ENCODE data around the gene NUDT21.
"Not testable (repeated sequence)": the region's sequence is repeated elsewhere in the genome, so short reads cannot be mapped to it uniquely, and the experiment has no call there.

The NUDT21 gene

DNA sequence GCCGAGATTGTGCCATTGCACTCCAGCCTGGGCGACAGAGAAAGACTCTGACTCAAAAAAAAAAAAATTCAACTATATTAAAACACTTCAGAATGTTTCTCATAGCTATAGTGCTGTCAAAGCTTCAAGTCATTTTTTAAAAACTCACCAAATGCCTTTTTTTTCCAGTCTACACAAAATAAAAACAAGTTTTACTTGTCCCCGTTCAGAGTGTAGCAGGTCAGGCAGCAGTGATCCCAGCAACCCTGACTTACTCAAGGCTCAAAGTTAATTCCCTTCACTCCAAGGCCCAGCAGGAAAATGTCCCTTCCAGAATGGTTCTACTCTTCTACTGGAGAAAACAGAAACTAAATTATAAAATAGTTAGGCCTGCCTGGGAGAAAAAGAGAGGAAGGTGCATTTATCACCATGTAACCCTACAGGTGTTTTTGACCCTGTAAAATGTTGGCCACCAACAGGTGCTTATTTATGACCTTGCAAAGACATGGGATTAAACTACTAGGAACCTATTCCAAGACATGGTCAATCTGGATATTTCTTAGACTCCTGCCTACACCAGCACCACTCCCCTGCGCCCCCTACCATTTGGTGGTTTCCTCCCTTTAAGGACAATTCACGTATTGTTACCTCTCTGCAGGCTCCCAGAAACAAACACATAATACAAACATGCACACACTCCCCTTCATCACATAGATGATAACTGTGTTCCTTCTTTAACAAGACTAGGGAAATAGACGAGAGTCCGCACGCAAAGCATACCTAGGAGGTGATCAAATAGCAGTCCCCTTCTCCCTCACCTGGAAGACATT lies 31.2 kb downstream of the NUDT21 start:
- no peak for DNase-seq (ENCODE audit: low read depth)

DNA sequence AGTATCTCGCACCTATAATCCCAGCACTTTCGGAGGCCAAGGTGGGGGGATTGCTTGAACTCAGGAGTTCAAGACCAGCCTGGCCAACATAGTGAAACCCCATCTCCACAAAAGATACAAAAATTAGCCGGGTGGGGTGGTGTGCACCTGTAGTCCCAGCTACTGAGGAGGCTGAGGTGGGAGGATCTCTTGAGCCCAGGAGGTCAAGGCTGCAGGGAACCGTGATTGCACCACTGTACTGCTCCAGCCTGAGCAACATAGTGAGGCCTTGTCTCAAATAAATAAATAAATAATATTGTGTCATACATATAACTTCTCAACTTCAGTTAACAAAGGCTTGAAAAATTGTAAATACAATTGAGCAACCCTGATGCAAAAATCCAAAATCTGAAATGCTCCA lies 34.0 kb downstream of the NUDT21 start:
- no peak for DNase-seq (ENCODE audit: low read depth)

- DNase-seq (ENCODE audit: low read depth): no peak
Measured at GRCh38 chr16:56415875-56416274, 35.3 kb downstream of the NUDT21 start.

DNA sequence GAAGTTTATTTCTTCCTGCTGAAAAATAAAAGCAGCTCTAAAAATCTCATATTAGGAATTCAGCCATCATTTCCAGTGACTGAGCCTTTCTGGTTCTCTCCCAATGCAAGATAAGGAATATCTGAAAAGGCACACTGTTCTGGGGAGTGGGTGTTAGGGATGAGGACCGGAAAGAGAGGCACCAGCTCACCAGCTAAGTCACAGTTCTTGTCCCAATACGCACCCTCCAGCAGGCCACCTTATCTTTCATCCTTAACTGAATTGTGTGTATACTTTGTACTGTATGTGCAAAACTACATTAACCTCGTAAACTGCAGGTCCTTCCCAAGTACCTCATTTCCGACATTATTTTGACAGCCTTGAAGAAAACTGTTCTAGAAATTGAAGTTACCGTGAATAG lies 36.8 kb downstream of the NUDT21 start:
- no peak for DNase-seq (ENCODE audit: low read depth)

GRCh38 chr16:56413381-56413780 lies 37.8 kb downstream of the NUDT21 start:
- DNase-seq (ENCODE audit: low read depth): no peak

DNA sequence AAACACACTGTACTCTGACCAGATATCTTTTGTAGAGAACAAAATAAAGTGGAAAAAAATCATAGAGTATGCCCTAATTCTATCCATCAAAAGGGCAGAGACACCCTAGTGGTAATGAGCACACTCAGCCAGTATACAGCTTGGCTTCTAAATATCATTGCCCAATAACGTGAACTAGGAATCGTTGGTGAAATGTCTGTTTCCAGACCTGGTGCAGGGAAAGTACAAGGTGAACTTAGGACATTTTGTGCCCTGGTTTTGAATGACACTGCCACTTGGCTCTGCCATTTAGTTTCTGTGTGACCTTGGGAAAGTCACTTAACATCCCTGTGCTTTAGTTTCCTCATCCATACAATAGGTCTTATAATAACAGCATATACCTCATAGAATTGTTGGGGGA lies 39.5 kb downstream of the NUDT21 start:
- no peak for DNase-seq (ENCODE audit: low read depth)

DNA sequence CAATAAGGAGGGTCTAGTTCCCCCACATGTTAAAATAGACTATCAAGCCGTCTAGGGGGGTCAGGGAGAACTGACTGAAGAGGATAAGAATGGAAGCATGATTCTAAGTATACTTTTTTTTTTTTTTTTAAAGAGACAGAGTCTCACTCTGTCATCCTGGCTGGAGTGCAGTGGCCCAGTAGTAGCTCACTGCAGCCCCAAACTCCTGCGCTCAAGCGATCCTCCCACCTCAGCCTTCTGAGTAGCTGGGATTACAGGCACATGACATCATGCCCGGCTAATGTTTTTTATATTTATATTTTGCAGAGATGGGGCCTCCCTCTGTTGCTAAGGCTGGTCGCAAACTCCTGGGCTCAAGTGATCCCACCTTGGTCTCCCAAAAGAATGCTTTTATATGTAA lies 40.0 kb downstream of the NUDT21 start:
- DNase-seq (ENCODE audit: low read depth): no peak

DNA sequence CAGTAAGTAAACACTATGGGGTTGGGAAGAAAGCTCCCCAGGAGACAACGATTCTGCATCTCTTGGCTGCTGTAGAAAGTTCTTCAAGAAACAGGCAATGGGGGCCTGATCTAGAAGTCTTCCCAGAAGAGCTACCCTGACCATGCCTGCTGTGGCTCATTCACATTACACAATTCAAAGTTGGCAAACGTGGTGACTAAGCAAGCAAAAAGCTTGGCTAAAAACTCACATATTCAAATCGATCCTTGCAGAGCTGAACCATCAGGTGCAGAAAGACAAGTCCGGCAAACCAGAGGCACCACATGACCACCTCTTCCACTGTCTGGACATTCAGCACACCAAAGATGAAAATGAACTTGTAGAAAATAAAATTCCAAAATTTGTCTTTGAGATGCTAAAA lies 41.9 kb downstream of the NUDT21 start:
- DNase-seq (ENCODE audit: low read depth): no peak

DNA sequence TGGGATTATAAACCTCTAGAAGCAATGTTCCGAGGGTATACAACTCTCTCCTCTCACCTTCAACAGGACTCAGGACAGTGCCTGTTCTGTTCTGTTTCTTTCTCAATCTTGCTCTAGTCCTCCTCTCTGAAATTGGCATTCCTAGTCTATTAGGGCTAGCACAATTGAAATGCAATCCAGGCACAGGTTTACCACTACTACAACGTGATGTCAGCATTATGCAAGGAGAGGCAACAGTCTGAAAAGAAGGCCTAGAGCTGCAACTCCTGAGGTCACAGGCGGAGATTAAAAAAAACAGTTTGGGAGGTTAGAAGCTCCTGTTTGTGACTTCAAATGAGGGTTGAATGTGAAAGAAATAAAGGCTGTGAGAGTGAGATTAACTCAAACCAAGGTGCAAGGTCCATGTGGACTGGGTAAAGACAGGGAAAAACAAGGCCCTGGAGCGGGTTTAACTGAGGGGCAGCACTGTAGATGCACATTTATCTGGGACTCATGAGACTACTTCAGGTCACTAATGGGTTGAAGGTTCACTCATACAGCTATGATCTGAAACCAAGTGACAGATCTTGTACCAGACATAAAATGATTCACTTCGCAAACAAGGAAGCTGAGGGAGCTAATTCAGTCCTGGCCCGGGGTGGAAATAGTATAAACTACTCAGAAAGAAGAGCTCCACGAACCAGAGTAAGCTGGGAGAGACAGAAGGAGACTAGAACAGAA lies 42.6 kb downstream of the NUDT21 start:
- no peak for DNase-seq (ENCODE audit: low read depth)

- DNase-seq (ENCODE audit: low read depth): no peak
Measured at GRCh38 chr16:56405977-56406672, 45.0 kb downstream of the NUDT21 start.

DNA sequence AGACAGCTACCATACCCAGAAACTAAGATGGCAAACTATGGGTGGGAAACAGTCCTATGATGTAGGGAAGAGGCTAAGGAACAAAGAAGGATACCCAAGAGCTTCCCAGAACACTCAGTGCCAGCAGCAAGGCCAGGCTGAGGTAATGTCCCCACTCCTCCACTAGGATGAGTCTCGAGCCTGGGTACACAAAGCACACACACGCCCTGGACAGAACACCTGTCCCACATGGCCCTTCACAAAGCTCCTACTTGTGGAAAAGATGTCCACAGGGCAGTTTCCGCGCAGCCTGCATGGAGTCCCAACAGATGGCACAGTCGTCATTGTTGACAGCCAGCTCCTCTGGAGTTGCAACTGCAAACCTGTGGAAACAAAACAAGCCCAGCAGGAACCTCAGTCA lies 49.6 kb downstream of the NUDT21 start:
- no peak for DNase-seq (ENCODE audit: low read depth)

DNA sequence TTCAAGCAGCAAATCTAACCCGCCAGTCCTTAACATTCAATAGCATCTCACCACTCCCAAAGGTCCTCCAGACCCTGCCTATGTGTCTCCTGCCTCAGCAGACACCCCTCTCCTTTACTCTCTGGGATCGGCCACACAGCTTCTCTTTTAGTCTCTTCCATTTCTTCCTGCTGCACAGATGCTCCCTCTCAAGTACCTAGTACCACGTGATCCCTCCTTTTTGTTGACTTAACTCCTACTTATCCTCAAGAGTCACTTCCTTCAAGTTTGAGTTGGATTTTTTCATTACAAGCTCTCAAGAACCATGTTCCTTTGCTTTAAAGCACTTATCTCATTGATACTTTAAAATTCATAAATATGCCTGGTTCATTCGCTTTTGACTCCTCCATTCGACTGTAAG lies 50.7 kb downstream of the NUDT21 start:
- no peak for DNase-seq (ENCODE audit: low read depth)

DNA sequence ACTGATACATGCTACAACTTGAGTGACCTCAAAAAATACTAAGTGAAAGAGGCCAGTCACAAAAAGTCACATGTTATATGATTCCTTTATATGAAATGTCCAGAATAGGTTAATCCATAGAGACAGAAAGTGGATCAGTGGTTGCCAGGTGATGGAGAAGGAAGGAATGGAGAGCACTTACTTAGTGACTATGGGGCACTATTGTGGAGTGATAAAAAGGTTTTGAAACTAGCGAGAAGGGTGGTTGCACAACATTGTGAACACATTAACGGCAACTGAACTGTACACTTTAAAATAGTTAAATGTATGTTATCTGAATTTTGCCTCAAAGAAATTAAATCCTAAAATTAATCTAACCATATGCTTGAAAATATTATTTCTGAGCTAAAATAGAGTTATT lies 51.6 kb downstream of the NUDT21 start:
- DNase-seq (ENCODE audit: low read depth): no peak

DNA sequence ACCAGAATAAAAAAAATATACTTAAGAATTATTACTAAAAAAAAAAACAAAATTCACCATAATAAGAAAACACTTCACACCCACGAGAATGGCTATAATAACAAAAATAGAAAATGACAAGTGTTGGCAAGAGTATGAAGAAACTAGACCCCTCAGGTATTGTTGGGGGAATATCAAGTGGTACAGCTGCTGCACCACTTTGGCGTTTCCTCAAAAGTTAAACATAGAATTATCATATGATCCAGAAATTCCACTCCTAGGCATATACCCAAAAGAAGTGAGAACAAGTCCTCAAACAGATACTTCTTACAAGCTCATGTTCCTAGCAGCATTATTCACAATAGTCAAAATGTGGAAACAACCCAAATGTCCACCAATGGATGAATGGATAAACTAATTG lies 52.1 kb downstream of the NUDT21 start:
- no peak for DNase-seq (ENCODE audit: low read depth)

- DNase-seq (ENCODE audit: low read depth): not testable (repeated sequence)
Measured at GRCh38 chr16:56396724-56397123, 54.4 kb downstream of the NUDT21 start.

DNA sequence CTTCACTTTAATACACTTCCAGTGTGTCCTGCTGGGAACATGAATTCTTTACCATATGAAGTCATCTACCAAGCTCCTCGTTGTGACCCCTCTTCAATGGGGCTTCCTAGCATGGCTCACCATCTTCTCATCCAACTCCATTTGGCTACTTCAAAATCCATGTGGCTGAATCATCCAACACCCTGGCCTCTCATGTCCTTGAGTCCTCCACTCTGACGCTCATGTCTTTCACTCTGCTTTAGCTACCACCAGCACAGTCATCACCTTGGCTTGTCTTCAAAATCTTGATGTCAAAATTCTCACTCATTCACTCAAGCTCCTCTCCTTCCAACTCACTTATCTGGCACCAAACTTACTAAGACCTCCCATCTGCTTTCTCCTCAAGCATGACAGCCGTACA lies 61.6 kb downstream of the NUDT21 start:
- no peak for DNase-seq (ENCODE audit: low read depth)

- no peak for DNase-seq (ENCODE audit: low read depth)
Measured at GRCh38 chr16:56388209-56388608, 62.9 kb downstream of the NUDT21 start.

DNA sequence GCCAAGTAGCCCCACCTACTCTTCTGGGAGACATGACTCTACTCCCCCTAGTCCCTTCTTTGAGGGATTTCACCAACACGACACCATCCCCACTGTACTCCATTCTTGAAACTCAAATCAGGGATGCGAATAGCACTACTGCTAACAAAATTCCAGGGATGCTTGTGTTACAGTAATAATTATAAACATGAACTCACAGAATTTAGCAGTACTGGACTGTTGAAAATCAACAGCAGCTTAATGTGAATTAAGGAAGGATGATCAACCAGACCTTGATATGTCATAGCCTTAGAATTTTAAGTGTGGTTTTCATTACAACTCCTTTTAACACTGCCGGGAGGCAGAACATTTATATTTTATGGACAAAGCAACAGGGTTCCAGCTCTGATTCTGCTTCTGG lies 63.7 kb downstream of the NUDT21 start:
- DNase-seq (ENCODE audit: low read depth): no peak

GRCh38 chr16:56384074-56384721 lies 66.9 kb downstream of the NUDT21 start:
- DNase-seq (ENCODE audit: low read depth): no peak

GRCh38 chr16:56382901-56383355 lies 68.2 kb downstream of the NUDT21 start:
- DNase-seq (ENCODE audit: low read depth): no peak

GRCh38 chr16:56382459-56382858 lies 68.7 kb downstream of the NUDT21 start:
- no peak for DNase-seq (ENCODE audit: low read depth)

DNA sequence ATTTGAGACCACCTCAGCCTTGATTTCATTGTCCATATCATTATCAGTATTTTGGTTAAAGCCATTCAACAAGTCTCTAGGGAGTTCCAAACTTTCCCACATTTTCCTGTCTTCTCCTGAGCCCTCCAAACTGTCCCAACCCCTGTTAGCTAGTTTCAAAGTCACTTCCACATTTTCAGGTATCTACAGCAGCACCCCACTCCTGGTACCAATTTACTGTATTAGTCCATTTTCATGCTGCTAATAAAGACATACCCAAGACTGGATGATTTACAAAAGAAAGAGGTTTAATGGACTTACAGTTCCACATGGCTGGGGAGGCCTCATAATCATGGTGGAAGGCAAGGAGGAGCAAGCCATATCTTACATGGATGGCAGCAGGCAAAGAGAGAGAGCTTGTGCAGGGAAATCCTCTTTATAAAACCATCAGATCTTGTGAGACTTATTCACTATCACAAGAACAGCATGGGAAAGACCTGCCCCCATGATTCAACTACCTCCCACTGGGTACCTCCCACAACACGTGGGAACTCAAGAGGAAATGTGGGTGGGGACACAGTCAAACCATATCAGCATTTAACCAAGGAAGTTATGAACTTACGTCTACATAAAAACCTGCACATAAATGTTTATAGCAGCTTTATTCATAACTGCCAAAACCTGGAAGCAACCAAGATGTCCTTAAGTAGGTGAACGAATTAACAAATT lies 70.2 kb downstream of the NUDT21 start:
- DNase-seq (ENCODE audit: low read depth): not testable (repeated sequence)

All from stimulated activated CD8-positive, alpha-beta memory T cell treated with anti-CD3 and anti-CD28 coated beads, Interleukin-12 subunit alpha, Interleukin-12 subunit beta, amount 100 ng/mL, for 1 hour (primary cell).